Measurements from ENCODE around the gene MLPH.

MLPH gene

GRCh38 chr2:237568121-237568660, 81.1 kb downstream of the MLPH start:
- TF ChIP-seq GABPA (IDR thresholded peaks at IDR 0.05; ENCODE audit: low read depth) = no peak
- TF ChIP-seq, protein P1, sequence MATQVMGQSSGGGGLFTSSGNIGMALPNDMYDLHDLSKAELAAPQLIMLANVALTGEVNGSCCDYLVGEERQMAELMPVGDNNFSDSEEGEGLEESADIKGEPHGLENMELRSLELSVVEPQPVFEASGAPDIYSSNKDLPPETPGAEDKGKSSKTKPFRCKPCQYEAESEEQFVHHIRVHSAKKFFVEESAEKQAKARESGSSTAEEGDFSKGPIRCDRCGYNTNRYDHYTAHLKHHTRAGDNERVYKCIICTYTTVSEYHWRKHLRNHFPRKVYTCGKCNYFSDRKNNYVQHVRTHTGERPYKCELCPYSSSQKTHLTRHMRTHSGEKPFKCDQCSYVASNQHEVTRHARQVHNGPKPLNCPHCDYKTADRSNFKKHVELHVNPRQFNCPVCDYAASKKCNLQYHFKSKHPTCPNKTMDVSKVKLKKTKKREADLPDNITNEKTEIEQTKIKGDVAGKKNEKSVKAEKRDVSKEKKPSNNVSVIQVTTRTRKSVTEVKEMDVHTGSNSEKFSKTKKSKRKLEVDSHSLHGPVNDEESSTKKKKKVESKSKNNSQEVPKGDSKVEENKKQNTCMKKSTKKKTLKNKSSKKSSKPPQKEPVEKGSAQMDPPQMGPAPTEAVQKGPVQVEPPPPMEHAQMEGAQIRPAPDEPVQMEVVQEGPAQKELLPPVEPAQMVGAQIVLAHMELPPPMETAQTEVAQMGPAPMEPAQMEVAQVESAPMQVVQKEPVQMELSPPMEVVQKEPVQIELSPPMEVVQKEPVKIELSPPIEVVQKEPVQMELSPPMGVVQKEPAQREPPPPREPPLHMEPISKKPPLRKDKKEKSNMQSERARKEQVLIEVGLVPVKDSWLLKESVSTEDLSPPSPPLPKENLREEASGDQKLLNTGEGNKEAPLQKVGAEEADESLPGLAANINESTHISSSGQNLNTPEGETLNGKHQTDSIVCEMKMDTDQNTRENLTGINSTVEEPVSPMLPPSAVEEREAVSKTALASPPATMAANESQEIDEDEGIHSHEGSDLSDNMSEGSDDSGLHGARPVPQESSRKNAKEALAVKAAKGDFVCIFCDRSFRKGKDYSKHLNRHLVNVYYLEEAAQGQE (IDR thresholded peaks at IDR 0.05; ENCODE audit: insufficient replicate concordance, low read depth) = no peak
- TF ChIP-seq POLR2AphosphoS5 (IDR thresholded peaks at IDR 0.05; ENCODE audit: low read depth) = no peak
- TF ChIP-seq CTCF (IDR thresholded peaks at IDR 0.05; ENCODE audit: insufficient read depth, low read length) = no peak
- TF ChIP-seq SPI1 (IDR thresholded peaks at IDR 0.05; ENCODE audit: borderline replicate concordance, low read depth) = no peak
- no peak for DNase-seq (ENCODE audit: low read depth in 1 of 2, low spot score in 1 of 2)
- Histone ChIP-seq H3K27me3 (ENCODE audit: insufficient read depth, poor library complexity, severe bottlenecking) (no peaks in the 10 kb centered on the region), H3K27ac (replicated peaks) (no peak overlapping the region), H3K4me3 (replicated peaks; ENCODE audit: insufficient read depth, low read length) (no peak overlapping the region)

DNA sequence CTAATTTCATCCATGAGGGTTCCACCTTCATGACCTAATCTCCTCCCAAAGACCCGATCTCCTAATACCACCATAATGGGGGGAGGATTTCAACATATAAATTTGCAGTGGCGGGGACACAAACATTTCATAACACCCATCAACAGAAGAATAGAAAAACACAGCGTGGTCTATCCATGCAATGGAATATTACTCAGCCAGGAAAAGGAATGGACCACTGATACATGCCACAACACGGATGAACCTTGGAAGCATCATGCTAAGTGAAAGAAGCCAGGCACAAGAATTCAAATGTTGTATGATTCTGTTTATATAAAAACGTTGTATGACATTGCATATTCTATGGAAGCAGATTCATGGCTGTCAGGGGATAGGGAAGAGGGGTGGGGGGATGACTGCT, 82.0 kb downstream of the MLPH start:
- no peak overlapping the region for H3K27ac ChIP-seq (replicated peaks)
- H3K27me3 ChIP-seq (ENCODE audit: insufficient read depth, poor library complexity, severe bottlenecking) = no peaks in the 10 kb centered on the region
- DNase-seq (ENCODE audit: low read depth in 1 of 2, low spot score in 1 of 2) = no peak
- no peak overlapping the region for H3K4me3 ChIP-seq (replicated peaks; ENCODE audit: insufficient read depth, low read length)
- TF ChIP-seq, protein P1 (IDR thresholded peaks at IDR 0.05; ENCODE audit: insufficient replicate concordance, low read depth) = no peak
- no peak for TF ChIP-seq CTCF (IDR thresholded peaks at IDR 0.05; ENCODE audit: insufficient read depth, low read length)

GRCh38 chr2:237569896-237570295, 82.8 kb downstream of the MLPH start:
- DNase-seq (ENCODE audit: low read depth in 1 of 2, low spot score in 1 of 2) = no peak
- no peak overlapping the region for H3K4me3 ChIP-seq (replicated peaks; ENCODE audit: insufficient read depth, low read length)
- TF ChIP-seq POLR2AphosphoS5 (IDR thresholded peaks at IDR 0.05; ENCODE audit: low read depth) = no peak
- TF ChIP-seq, protein P1 (IDR thresholded peaks at IDR 0.05; ENCODE audit: insufficient replicate concordance, low read depth) = no peak
- no peak for TF ChIP-seq CTCF (IDR thresholded peaks at IDR 0.05; ENCODE audit: insufficient read depth, low read length)
- TF ChIP-seq SPI1 (IDR thresholded peaks at IDR 0.05; ENCODE audit: borderline replicate concordance, low read depth) = no peak
- no peak for TF ChIP-seq GABPA (IDR thresholded peaks at IDR 0.05; ENCODE audit: low read depth)
- H3K27me3 ChIP-seq (ENCODE audit: insufficient read depth, poor library complexity, severe bottlenecking) = no peaks in the 10 kb centered on the region
- H3K27ac ChIP-seq (replicated peaks) = no peak overlapping the region

Data from HL-60 (cell line).